Body of pancreas (tissue), 4 donors: ENCODE data around the gene TTC13.

Source experiments
- CTCF ChIP-seq, 7 experiments: fragments of 450-650 bp in 4 of 7; fragments of 200-600 bp in 3 of 7; sonication (generic) in 3 of 7; IDR thresholded peaks; one replicate each; pipeline ENCODE4 v1.5.1; 2016 to 2019; ENCODE audit warnings: antibody characterized with exemption in 7 of 7
- POLR2A ChIP-seq, 3 donors: fragments of 450-650 bp; IDR thresholded peaks; one replicate each; pipeline ENCODE4 v1.6.1; 2016; ENCODE audit warnings: antibody characterized with exemption in 3 of 3, mild to moderate bottlenecking in 2 of 3

GRCh38 chr1:230900984-230901383 lies 77.7 kb downstream of the TTC13 start:
- TF ChIP-seq CTCF (IDR thresholded peaks at IDR 0.05) (no peak), POLR2A (IDR thresholded peaks at IDR 0.05) (no peak)
